Stimulated activated memory B cell treated with anti-CD40 and anti-IgM and Interleukin-4, amounts not matched to agents 10 μg/mL and 1 μg/mL and 100 μg/mL, for 72 hours (primary cell): Measurements from ENCODE around the gene ATRN.
"Not testable (repeated sequence)": the region's sequence is repeated elsewhere in the genome, so short reads cannot be mapped to it uniquely, and the experiment has no call there.

ENCODE experiments used
- ATAC-seq: fragments of 150-1000 bp; cut with Tn5 transposase; 2 replicates; pipeline ENCODE4 v1.10.0; 2021
- H3K27ac Mint-ChIP-seq: one replicate; pipeline ENCODE4 v1.8.0; 2022; ENCODE audit warnings: mild to moderate bottlenecking, mixed read lengths
- H3K27me3 Mint-ChIP-seq: one replicate; pipeline ENCODE4 v1.8.0; 2022; ENCODE audit warnings: mixed read lengths
- H3K36me3 Mint-ChIP-seq: one replicate; pipeline ENCODE4 v1.8.0; 2022; ENCODE audit warnings: mixed read lengths
- H3K4me1 Mint-ChIP-seq: one replicate; pipeline ENCODE4 v1.8.0; 2022; ENCODE audit warnings: mixed read lengths
- H3K4me3 Mint-ChIP-seq: one replicate; pipeline ENCODE4 v1.8.0; 2022; ENCODE audit warnings: mild to moderate bottlenecking, moderate library complexity, mixed read lengths
- H3K9me3 Mint-ChIP-seq: one replicate; pipeline ENCODE4 v1.8.0; 2022; ENCODE audit warnings: mixed read lengths

Gene ATRN

GRCh38 chr20:3479759-3480615 lies 9.2 kb downstream of the ATRN start:
- no peaks in the 10 kb centered on the region for H3K27me3 Mint-ChIP-seq
- ATAC-seq = no peak
- no peak overlapping the region for H3K27ac Mint-ChIP-seq
- H3K36me3 Mint-ChIP-seq = peaks cover 9% of the 10 kb centered on the region
- H3K4me3 Mint-ChIP-seq = no peak overlapping the region
- H3K9me3 Mint-ChIP-seq = no peaks in the 10 kb centered on the region
- peaks cover 33% of the 10 kb centered on the region for H3K4me1 Mint-ChIP-seq

GRCh38 chr20:3483309-3483708 lies 12.5 kb downstream of the ATRN start:
- H3K9me3 Mint-ChIP-seq = peaks cover 6% of the 10 kb centered on the region
- H3K27me3 Mint-ChIP-seq = no peaks in the 10 kb centered on the region
- no peak overlapping the region for H3K4me3 Mint-ChIP-seq
- ATAC-seq = no peak
- no peak overlapping the region for H3K27ac Mint-ChIP-seq
- peaks cover 35% of the 10 kb centered on the region for H3K36me3 Mint-ChIP-seq
- H3K4me1 Mint-ChIP-seq = peaks cover 32% of the 10 kb centered on the region

- Mint-ChIP-seq H3K27ac (no peak overlapping the region), H3K9me3 (peaks cover 6% of the 10 kb centered on the region), H3K27me3 (no peaks in the 10 kb centered on the region), H3K4me1 (peaks cover 29% of the 10 kb centered on the region), H3K36me3 (peaks cover 38% of the 10 kb centered on the region), H3K4me3 (no peak overlapping the region)
- ATAC-seq = no peak
Observed at GRCh38 chr20:3483784-3484183, 13.0 kb downstream of the ATRN start.

- Mint-ChIP-seq H3K4me3 (no peak overlapping the region), H3K4me1 (peaks cover 16% of the 10 kb centered on the region), H3K36me3 (peaks cover 29% of the 10 kb centered on the region), H3K27ac (no peak overlapping the region), H3K27me3 (no peaks in the 10 kb centered on the region), H3K9me3 (peaks cover 6% of the 10 kb centered on the region)
- no peak for ATAC-seq
Observed at GRCh38 chr20:3485913-3486312, 15.1 kb downstream of the ATRN start.

- Mint-ChIP-seq H3K9me3 (peaks cover 6% of the 10 kb centered on the region), H3K36me3 (peaks cover 29% of the 10 kb centered on the region), H3K27ac (no peak overlapping the region), H3K27me3 (no peaks in the 10 kb centered on the region), H3K4me3 (no peak overlapping the region), H3K4me1 (peaks cover 12% of the 10 kb centered on the region)
- ATAC-seq = no peak
Observed at GRCh38 chr20:3486850-3487249, 16.0 kb downstream of the ATRN start.

GRCh38 chr20:3492669-3493068 lies 21.9 kb downstream of the ATRN start:
- H3K27ac Mint-ChIP-seq = no peak overlapping the region
- ATAC-seq = no peak
- H3K9me3 Mint-ChIP-seq = no peaks in the 10 kb centered on the region
- no peak overlapping the region for H3K4me3 Mint-ChIP-seq
- peaks cover 8% of the 10 kb centered on the region for H3K4me1 Mint-ChIP-seq
- H3K36me3 Mint-ChIP-seq = peaks cover 25% of the 10 kb centered on the region
- no peaks in the 10 kb centered on the region for H3K27me3 Mint-ChIP-seq

- Mint-ChIP-seq H3K27me3 (no peaks in the 10 kb centered on the region), H3K27ac (no peak overlapping the region)
Observed at GRCh38 chr20:3494218-3494617, 23.4 kb downstream of the ATRN start.

GRCh38 chr20:3502878-3503277 lies 32.1 kb downstream of the ATRN start:
- Mint-ChIP-seq H3K4me3 (no peak overlapping the region), H3K4me1 (peaks cover 7% of the 10 kb centered on the region), H3K36me3 (peaks cover 4% of the 10 kb centered on the region), H3K9me3 (no peaks in the 10 kb centered on the region), H3K27me3 (no peaks in the 10 kb centered on the region), H3K27ac (no peak overlapping the region)
- no peak for ATAC-seq

More at GRCh38 chr20:3494218-3494617, 23.4 kb downstream of the ATRN start:
- H3K4me1 Mint-ChIP-seq = peaks cover 8% of the 10 kb centered on the region
- H3K9me3 Mint-ChIP-seq = no peaks in the 10 kb centered on the region
- H3K36me3 Mint-ChIP-seq = peaks cover 15% of the 10 kb centered on the region
- H3K4me3 Mint-ChIP-seq = no peak overlapping the region
- no peak for ATAC-seq

- peaks cover 7% of the 10 kb centered on the region for H3K4me1 Mint-ChIP-seq
- H3K27me3 Mint-ChIP-seq = no peaks in the 10 kb centered on the region
- no peak overlapping the region for H3K4me3 Mint-ChIP-seq
- no peak overlapping the region for H3K27ac Mint-ChIP-seq
- ATAC-seq = no peak
- H3K9me3 Mint-ChIP-seq = no peaks in the 10 kb centered on the region
- H3K36me3 Mint-ChIP-seq = peaks cover 4% of the 10 kb centered on the region
Observed at GRCh38 chr20:3505148-3505547, 34.3 kb downstream of the ATRN start.

- Mint-ChIP-seq H3K4me1 (peaks cover 7% of the 10 kb centered on the region), H3K27me3 (no peaks in the 10 kb centered on the region), H3K4me3 (no peak overlapping the region), H3K27ac (no peak overlapping the region), H3K9me3 (no peaks in the 10 kb centered on the region), H3K36me3 (peaks cover 2% of the 10 kb centered on the region)
- no peak for ATAC-seq
Observed at GRCh38 chr20:3509064-3509463, 38.2 kb downstream of the ATRN start.

GRCh38 chr20:3510110-3510509 lies 39.3 kb downstream of the ATRN start:
- ATAC-seq = no peak
- H3K4me1 Mint-ChIP-seq = peaks cover 7% of the 10 kb centered on the region
- no peaks in the 10 kb centered on the region for H3K9me3 Mint-ChIP-seq
- H3K27ac Mint-ChIP-seq = no peak overlapping the region
- H3K27me3 Mint-ChIP-seq = no peaks in the 10 kb centered on the region
- peaks cover 2% of the 10 kb centered on the region for H3K36me3 Mint-ChIP-seq
- H3K4me3 Mint-ChIP-seq = no peak overlapping the region

GRCh38 chr20:3512239-3512638 lies 41.4 kb downstream of the ATRN start:
- peaks cover 11% of the 10 kb centered on the region for H3K36me3 Mint-ChIP-seq
- H3K4me3 Mint-ChIP-seq, H3K9me3 Mint-ChIP-seq, H3K4me1 Mint-ChIP-seq, ATAC-seq, H3K27ac Mint-ChIP-seq, H3K27me3 Mint-ChIP-seq: not testable (repeated sequence)

- ATAC-seq = no peak
- H3K4me3 Mint-ChIP-seq = no peak overlapping the region
- peaks cover 3% of the 10 kb centered on the region for H3K9me3 Mint-ChIP-seq
- no peaks in the 10 kb centered on the region for H3K4me1 Mint-ChIP-seq
- H3K27ac Mint-ChIP-seq = no peak overlapping the region
- H3K36me3 Mint-ChIP-seq = peaks cover 12% of the 10 kb centered on the region
- no peaks in the 10 kb centered on the region for H3K27me3 Mint-ChIP-seq
Observed at GRCh38 chr20:3514012-3514642, 43.3 kb downstream of the ATRN start.

GRCh38 chr20:3515379-3516170 lies 44.8 kb downstream of the ATRN start:
- no peak overlapping the region for H3K27ac Mint-ChIP-seq
- no peak for ATAC-seq
- H3K36me3 Mint-ChIP-seq = peaks cover 27% of the 10 kb centered on the region

More at GRCh38 chr20:3515379-3516170, 44.8 kb downstream of the ATRN start:
- Mint-ChIP-seq H3K27me3 (no peaks in the 10 kb centered on the region), H3K4me3 (no peak overlapping the region), H3K4me1 (no peaks in the 10 kb centered on the region), H3K9me3 (peaks cover 13% of the 10 kb centered on the region)
